Loucy (cell line): Measurements from ENCODE around the gene CASP9.

ENCODE experiments used
- EZH2phosphoT487 ChIP-seq: fragments of 200-600 bp; IDR thresholded peaks from 2 replicates; pipeline ENCODE4 v1.6.1; 2018; ENCODE audit warnings: antibody characterized with exemption, mild to moderate bottlenecking, moderate library complexity, borderline replicate concordance
- TF ChIP-seq, protein P1 (sequence below): fragments of 200-600 bp; sonication (generic); conservative IDR thresholded peaks from 2 replicates; pipeline ENCODE4 v1.5.1; 2014; ENCODE audit warnings: mild to moderate bottlenecking, antibody characterized with exemption, low read length

GRCh38 chr1:15452216-15452615 lies 71.8 kb downstream of the CASP9 start:
- no peak for TF ChIP-seq EZH2phosphoT487
- TF ChIP-seq, protein P1, sequence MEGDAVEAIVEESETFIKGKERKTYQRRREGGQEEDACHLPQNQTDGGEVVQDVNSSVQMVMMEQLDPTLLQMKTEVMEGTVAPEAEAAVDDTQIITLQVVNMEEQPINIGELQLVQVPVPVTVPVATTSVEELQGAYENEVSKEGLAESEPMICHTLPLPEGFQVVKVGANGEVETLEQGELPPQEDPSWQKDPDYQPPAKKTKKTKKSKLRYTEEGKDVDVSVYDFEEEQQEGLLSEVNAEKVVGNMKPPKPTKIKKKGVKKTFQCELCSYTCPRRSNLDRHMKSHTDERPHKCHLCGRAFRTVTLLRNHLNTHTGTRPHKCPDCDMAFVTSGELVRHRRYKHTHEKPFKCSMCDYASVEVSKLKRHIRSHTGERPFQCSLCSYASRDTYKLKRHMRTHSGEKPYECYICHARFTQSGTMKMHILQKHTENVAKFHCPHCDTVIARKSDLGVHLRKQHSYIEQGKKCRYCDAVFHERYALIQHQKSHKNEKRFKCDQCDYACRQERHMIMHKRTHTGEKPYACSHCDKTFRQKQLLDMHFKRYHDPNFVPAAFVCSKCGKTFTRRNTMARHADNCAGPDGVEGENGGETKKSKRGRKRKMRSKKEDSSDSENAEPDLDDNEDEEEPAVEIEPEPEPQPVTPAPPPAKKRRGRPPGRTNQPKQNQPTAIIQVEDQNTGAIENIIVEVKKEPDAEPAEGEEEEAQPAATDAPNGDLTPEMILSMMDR, result no peak
